Body of pancreas (tissue), 4 donors: ENCODE data around the gene BCL2. TPM values are rescaled to one million over a fixed set of nuclear protein-coding genes. Genes with fewer than 3 reads are reported as not detected.
"Not testable (repeated sequence)": the region's sequence is repeated elsewhere in the genome, so short reads cannot be mapped to it uniquely, and the experiment has no call there.

Experiments used
- ATAC-seq: fragments of 150-250 bp; one replicate; pipeline ENCODE4 v1.9.1; 2016
- DNase-seq, 4 donors: peaks; one replicate each; pipeline ENCODE4 v3.0.0-alpha.2; 2019
- H3K27ac ChIP-seq, 4 donors: fragments of 200-600 bp; sonication (generic); 1 replicate in 3 of 4; 2 replicates in 1 of 4; pipeline versions ENCODE4 v1.5.1 to v1.6.1; 2016 to 2019; ENCODE audit warnings: mild to moderate bottlenecking in 1 of 4, mixed read lengths in 1 of 4, moderate library complexity in 1 of 4
- H3K27me3 ChIP-seq, 2 donors: fragments of 200-600 bp; sonication (generic); one replicate each; pipeline ENCODE4 v1.6.0; 2016; ENCODE audit warnings: mild to moderate bottlenecking in 1 of 2
- H3K36me3 ChIP-seq, 2 donors: fragments of 200-600 bp; sonication (generic); replicated peaks in 1 of 2; 2 replicates each; pipeline ENCODE4 v1.5.1; 2016; ENCODE audit warnings: low read depth in 2 of 2; ENCODE audit not compliant: insufficient read depth in 1 of 2
- H3K4me1 ChIP-seq: fragments of 200-600 bp; sonication (generic); one replicate; pipeline ENCODE4 v1.6.0; 2016
- H3K4me3 ChIP-seq, 2 donors: fragments of 200-600 bp; sonication (generic); 1 replicate in 1 of 2; 2 replicates in 1 of 2; pipeline ENCODE4 v1.5.1; 2016 to 2019
- H3K9me3 ChIP-seq, 3 donors: fragments of 200-600 bp; sonication (generic); 1 replicate in 2 of 3; 2 replicates in 1 of 3; pipeline ENCODE4 v1.5.1; 2016
- POLR2A ChIP-seq, 3 donors: fragments of 450-650 bp; IDR thresholded peaks; one replicate each; pipeline ENCODE4 v1.6.1; 2016; ENCODE audit warnings: antibody characterized with exemption in 3 of 3, mild to moderate bottlenecking in 2 of 3
- WGBS, 2 donors: methylation state at CpG; one replicate each; pipeline ENCODE4 v1.1.5; 2017; 5-methylcytosine and 5-hydroxymethylcytosine counted together
- intact Hi-C: fragments of 100-400 bp; cut with DNase I; formaldehyde crosslinking; loops from one replicate; pipeline ENCODE4 v1.15.1; 2023
- total RNA-seq, 2 donors: library from RNA; depleted of rRNA; stranded (reverse); fragments of >200 nt; gene quantifications; one replicate each; pipeline ENCODE4 v1.1.0, GENCODE V29; 2016
- TF ChIP-seq, protein P1 (sequence below), 7 experiments: fragments of 450-650 bp in 4 of 7; fragments of 200-600 bp in 3 of 7; sonication (generic) in 3 of 7; IDR thresholded peaks; one replicate each; pipeline ENCODE4 v1.5.1; 2016 to 2019; ENCODE audit warnings: antibody characterized with exemption in 7 of 7

The BCL2 gene
- total RNA-seq, 2 donors from 2014 or later = 10.1 to 18.5 TPM

DNA sequence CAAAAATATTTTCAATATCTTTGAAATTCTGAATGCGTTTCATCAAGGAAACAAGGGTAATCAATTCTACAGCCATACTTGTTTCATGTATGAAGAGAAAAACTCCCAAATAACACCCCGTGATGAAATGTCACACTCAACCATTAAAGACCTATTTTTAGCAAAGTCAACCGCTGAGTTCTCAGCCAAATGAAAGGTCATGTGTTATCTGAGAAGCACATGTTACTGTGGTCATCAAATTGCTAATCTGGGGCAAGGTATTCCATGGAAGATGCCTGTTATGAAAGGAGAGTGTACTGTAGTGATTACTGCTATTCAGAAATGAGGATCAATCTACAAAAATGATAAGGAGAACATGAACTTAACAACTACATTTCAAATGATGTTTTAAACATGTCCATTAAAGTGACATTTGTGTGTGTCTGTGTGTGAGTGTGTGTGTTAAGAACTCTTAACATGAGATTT lies 126.7 kb downstream of the BCL2 start:
- H3K4me1 ChIP-seq = peaks cover 2% of the 10 kb centered on the region
- 42 to 52% methylated on average over 3 of the region's 3 CpGs for WGBS, 2 donors
- no peaks in the 10 kb centered on the region for H3K9me3 ChIP-seq
- ATAC-seq (no peak), DNase-seq (no peak)
- intact Hi-C loops = no loop called here
- TF ChIP-seq, protein P1, sequence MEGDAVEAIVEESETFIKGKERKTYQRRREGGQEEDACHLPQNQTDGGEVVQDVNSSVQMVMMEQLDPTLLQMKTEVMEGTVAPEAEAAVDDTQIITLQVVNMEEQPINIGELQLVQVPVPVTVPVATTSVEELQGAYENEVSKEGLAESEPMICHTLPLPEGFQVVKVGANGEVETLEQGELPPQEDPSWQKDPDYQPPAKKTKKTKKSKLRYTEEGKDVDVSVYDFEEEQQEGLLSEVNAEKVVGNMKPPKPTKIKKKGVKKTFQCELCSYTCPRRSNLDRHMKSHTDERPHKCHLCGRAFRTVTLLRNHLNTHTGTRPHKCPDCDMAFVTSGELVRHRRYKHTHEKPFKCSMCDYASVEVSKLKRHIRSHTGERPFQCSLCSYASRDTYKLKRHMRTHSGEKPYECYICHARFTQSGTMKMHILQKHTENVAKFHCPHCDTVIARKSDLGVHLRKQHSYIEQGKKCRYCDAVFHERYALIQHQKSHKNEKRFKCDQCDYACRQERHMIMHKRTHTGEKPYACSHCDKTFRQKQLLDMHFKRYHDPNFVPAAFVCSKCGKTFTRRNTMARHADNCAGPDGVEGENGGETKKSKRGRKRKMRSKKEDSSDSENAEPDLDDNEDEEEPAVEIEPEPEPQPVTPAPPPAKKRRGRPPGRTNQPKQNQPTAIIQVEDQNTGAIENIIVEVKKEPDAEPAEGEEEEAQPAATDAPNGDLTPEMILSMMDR (IDR thresholded peaks at IDR 0.05) = no peak
- no peak for TF ChIP-seq POLR2A (IDR thresholded peaks at IDR 0.05)
- no peaks in the 10 kb centered on the region for H3K36me3 ChIP-seq
- no peaks in the 10 kb centered on the region for H3K27me3 ChIP-seq
- H3K27ac ChIP-seq = no peak overlapping the region
- H3K4me3 ChIP-seq = no peak overlapping the region

GRCh38 chr18:63192126-63192884 lies 127.3 kb downstream of the BCL2 start:
- WGBS, 2 donors = 86 to 87% methylated on average over 6 of the region's 6 CpGs
- no peak for ATAC-seq

GRCh38 chr18:63191413-63191812 lies 128.2 kb downstream of the BCL2 start:
- H3K4me3 ChIP-seq = no peak overlapping the region
- no peaks in the 10 kb centered on the region for H3K9me3 ChIP-seq
- WGBS, 2 donors = 95 to 100% methylated on average over 1 of the region's 1 CpG
- ATAC-seq (no peak), DNase-seq (no peak)
- no peak overlapping the region for H3K27ac ChIP-seq
- TF ChIP-seq POLR2A (IDR thresholded peaks at IDR 0.05) = no peak
- TF ChIP-seq, protein P1 (IDR thresholded peaks at IDR 0.05) = no peak
- H3K27me3 ChIP-seq = no peaks in the 10 kb centered on the region
- peaks cover 17% of the 10 kb centered on the region for H3K4me1 ChIP-seq
- no peaks in the 10 kb centered on the region for H3K36me3 ChIP-seq
- intact Hi-C loops = no loop called here

More at GRCh38 chr18:63192126-63192884, 127.3 kb downstream of the BCL2 start:
- no peak overlapping the region for H3K4me3 ChIP-seq
- no peaks in the 10 kb centered on the region for H3K36me3 ChIP-seq
- no peak overlapping the region for H3K27ac ChIP-seq
- peak in 1 of 4 donors; percentile 17 for DNase-seq
- intact Hi-C loops = no loop called here
- H3K4me1 ChIP-seq = peaks cover 9% of the 10 kb centered on the region
- H3K27me3 ChIP-seq = no peaks in the 10 kb centered on the region
- TF ChIP-seq POLR2A (IDR thresholded peaks at IDR 0.05) = no peak
- TF ChIP-seq, protein P1 (IDR thresholded peaks at IDR 0.05) = no peak
- no peaks in the 10 kb centered on the region for H3K9me3 ChIP-seq

GRCh38 chr18:63190838-63191237 lies 128.7 kb downstream of the BCL2 start:
- H3K4me3 ChIP-seq, intact Hi-C loops: not testable (repeated sequence)

GRCh38 chr18:63189817-63190216 lies 129.8 kb downstream of the BCL2 start:
- Histone ChIP-seq H3K36me3 (no peaks in the 10 kb centered on the region), H3K9me3 (no peaks in the 10 kb centered on the region), H3K27me3 (no peaks in the 10 kb centered on the region), H3K4me3 (no peak overlapping the region), H3K4me1 (peaks cover 18% of the 10 kb centered on the region), H3K27ac (no peak overlapping the region)
- intact Hi-C loops = no loop called here
- ATAC-seq (no peak), DNase-seq (no peak)
- TF ChIP-seq, protein P1 (IDR thresholded peaks at IDR 0.05) = no peak
- no peak for TF ChIP-seq POLR2A (IDR thresholded peaks at IDR 0.05)
- WGBS, 2 donors = 88 to 93% methylated on average over 2 of the region's 2 CpGs

More at GRCh38 chr18:63190838-63191237, 128.7 kb downstream of the BCL2 start:
- not testable (repeated sequence) for H3K27ac ChIP-seq, ATAC-seq, H3K27me3 ChIP-seq, H3K9me3 ChIP-seq, DNase-seq, H3K36me3 ChIP-seq
- WGBS, 2 donors = 77 to 83% methylated on average over 2 of the region's 2 CpGs
- H3K4me1 ChIP-seq = peaks cover 18% of the 10 kb centered on the region
